Transverse colon (tissue), 4 donors: ENCODE results near the gene RAD54L.

Source experiments
- CTCF ChIP-seq, 5 experiments: fragments of 200-600 bp in 3 of 5; fragments of 450-650 bp in 2 of 5; sonication (generic) in 3 of 5; IDR thresholded peaks; 1 replicate in 2 of 5; 2 replicates in 3 of 5; pipeline ENCODE4 v1.5.1; 2016 to 2017; ENCODE audit warnings: antibody characterized with exemption in 5 of 5, inconsistent platforms in 3 of 5, mild to moderate bottlenecking in 2 of 5, moderate library complexity in 1 of 5
- POLR2AphosphoS5 ChIP-seq, 3 donors: sonication (generic); formaldehyde crosslinking; IDR thresholded peaks; one replicate each; pipeline ENCODE4 v1.6.1; 2016; ENCODE audit warnings: antibody characterized with exemption in 3 of 3

GRCh38 chr1:46309401-46310159 is 62.0 kb downstream of the RAD54L start:
- TF ChIP-seq CTCF (IDR thresholded peaks at IDR 0.05) = no peak
- TF ChIP-seq POLR2AphosphoS5 (IDR thresholded peaks at IDR 0.05) = no peak
